Measurements from ENCODE around the gene GIT1.
A peak's percentile ranks its signal among the peaks of the same experiment; 100 is the strongest.

The GIT1 gene

DNA sequence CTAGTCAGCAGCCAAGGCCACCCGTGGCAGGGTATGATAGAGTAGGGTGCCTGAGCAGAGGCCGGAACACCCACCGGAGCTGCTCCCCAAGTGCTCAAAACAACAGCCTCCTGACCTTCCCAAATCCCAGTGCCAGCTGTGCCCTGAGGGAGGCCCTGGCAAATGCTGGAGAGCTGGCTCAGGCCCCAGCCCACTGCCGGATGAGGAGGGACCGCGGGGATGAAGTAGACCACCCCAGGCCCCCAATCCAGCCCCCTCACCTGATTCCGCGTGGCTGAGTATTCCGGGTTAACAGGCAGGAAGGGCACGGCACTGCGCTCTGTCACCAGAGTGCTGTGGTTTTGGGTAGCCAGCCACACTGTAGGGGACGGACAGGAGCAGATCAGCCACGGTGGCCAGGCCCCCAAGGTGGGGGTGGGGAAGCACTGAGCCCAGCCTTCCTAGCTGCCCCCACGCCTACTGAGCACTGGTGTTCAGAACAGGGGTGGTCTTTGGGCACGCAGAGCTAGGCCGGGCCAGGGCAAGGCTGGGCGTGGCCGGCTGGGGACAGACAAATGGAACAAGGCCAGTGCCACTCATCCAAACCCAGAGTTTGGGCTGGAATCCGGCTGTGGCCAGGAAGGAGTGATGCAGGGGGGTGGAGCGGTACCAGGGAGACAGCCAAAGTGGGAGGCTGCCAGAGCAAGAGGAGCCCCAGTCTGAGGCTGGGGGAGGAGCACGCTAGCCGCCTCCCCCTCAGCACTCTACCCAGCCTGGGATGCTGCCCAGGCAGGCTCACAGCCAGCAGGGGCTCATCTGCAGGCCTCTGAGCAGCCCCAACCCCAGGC is 11.8 kb downstream of the GIT1 start:
- no peak for DNase-seq

DNA sequence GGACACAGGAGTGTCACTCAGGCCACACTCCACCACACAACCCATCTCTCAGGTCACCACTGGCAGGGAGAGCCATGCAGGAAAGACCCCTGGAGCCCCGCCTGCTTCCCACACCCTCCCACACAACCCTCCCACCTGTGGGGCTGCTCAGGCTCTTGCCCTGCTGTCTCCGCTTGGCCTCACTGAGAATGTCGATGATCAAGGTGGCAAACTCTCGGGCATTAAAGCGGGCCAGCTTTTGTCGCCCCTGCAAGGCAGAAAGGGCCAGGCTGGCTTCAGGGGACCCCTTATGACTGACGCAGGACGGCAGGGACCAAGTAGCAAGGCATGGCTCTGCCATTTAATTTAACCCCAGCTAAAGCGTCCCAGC is 12.5 kb downstream of the GIT1 start:
- no peak for DNase-seq

DNA sequence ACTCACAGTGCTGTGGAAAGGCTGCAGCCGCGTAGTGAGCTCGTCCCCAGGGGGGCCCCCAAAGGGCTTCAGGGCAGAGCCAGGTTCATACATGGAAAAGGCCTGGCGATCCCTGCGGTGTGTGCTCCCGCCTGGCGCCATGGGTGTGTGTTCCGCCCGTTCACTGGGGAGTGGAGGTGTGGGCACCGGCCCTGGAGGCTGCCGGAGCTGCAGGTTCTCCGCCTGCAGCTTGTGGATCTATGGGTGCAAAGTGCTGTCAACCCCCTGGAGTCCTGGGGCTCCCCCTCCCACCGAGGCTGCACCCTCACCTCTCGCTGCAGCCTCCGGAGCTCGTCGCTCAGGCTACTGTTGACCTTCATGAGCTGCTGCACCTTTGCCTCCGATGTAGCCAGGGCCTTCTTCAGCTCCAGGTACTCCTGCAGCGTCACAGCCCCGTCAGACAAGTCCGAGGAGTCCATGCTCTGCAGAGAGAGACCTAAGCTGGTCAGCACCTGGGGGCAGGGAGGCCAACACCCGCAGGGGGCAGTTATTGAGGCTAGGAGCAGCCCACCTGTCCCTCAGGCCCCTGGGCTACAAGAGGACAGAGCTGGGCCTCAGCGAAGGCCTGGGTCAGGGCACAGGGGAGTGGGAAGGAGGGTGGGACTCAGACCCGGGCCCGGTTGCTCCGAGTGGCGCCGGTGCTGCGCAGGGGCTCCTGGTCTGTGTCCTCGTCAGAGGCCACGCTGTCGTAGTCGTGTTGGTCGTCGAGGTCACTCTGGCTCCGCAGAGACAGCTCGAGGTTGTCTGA is 13.0 kb downstream of the GIT1 start:
- no peak for DNase-seq

DNA sequence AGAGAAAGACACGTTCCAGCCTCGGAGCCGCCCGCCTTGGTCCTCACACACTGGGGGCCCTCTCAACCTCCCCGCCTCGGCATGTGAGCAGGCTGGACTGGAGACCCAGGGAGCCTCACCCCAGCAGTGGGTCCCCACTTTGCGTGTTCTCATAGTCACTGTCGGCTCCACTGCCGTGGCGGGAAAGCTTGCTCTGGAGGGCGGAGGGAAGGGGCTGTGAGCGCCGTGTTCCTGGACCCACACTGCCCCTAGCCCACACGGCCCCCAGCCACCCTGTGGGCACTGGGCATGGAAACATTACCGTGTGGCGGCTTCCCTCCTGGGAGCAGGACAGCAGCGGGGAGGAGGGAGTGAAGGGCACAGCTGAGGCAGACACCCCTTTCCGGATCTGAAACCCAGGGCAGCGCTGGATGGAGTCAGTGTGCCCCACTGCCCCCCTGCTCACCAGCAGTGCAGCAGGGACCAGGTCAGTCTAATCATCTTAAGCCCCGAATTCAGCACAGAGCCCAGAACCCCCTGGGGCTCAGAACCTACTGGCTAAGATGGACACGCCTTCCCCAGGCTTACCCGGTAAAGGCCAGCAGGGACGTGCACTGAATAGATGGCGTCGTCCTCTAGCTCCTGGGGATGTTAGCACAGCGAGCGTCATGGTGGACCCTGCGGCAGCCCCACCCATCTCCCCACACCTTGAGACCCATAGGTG is 13.8 kb downstream of the GIT1 start:
- no peak for DNase-seq

DNA sequence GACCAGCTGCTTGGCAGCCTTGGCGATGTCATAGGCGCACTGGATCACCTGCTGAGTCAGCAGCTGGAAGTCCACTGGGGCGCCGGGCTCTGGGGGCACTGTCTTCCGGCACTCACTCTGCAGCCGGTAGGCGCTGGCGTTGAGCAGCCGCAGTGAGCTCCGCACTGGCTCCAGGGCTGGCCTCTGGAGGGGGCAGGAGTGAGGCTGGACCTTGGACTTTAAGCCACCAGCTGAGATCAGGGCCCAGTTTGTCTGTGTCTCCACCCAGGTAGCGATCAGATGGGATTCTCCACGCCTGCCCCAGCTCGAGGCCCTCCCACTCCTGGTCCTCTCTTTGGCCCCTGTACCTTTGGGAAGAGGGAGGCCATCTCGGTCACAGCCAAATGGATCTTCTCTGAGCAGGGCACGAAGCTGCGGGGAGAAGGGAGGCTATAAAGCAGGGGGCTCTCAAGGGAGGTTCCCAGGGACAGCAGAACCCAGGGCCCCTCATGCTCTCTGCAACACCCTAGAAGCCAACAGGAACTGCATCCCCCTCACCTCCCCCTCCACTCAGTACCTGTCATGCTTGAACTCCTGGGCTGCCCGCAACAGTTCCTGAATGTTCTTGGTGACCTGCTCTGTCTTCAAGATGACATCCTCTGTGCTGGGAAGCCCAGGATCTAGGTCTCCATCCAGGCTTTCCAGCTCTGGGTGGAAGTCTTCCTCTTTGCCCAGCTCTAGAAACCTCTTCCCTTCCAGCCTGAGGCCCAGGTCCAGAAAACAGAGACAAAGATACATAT is 14.5 kb downstream of the GIT1 start:
- DNase-seq, result no peak

DNA sequence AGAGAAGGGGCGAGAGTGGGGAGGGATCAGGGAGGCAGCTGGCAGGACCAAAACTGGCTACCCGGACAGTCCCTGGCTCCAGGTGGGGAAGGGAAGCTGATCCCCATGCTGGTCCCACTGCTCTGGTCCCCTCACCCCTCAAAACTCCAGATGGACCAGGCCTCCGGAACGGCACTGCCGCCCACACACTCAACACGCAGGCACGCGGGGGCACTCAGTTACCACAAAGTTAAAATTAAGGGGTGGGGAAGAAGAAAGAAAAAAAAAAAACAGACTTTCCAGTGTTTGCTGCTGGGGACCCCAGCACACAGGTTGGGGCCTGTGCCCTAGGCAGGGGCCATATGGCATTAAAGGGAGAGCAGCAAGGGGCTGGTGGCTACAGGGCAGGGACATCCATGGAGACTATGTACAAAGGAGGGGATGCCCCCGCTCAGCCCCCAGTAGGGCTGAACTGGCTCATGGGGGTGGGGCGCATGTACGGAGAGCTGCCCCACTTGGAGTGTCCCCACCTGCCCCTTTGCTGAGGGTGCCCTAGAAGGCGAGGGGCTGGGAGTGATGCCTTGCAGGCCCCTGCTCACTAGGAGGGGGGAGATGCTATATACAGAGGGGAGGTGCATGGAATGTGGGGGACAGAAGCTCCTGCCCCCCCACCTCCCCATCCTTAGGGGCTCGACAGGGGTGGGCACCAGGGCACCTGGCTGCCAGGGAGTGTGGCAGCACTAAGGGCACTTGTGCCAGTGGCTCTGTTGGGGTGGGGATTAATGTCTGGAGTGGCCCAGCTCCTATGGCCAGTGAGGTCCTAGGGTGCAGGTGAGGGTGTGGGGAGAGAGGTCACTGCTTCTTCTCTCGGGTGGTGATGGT is 15.3 kb downstream of the GIT1 start:
- no peak for DNase-seq

DNA sequence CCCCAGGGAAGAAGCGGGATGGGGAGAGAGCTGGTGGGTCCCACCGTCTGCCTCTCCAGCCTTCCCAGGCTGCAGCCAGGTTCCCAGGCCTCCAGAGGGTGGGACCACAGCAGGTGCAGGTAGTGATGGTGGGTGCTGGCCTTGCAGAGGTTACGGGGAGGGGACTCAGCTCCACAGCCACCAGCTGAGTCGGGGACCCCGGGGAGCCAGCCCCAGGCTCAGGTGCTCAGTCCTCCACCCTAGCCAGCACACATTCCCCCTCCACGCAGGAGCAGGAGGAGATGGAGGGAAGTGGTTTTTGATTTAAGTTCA is 15.9 kb downstream of the GIT1 start:
- no peak for DNase-seq

DNA sequence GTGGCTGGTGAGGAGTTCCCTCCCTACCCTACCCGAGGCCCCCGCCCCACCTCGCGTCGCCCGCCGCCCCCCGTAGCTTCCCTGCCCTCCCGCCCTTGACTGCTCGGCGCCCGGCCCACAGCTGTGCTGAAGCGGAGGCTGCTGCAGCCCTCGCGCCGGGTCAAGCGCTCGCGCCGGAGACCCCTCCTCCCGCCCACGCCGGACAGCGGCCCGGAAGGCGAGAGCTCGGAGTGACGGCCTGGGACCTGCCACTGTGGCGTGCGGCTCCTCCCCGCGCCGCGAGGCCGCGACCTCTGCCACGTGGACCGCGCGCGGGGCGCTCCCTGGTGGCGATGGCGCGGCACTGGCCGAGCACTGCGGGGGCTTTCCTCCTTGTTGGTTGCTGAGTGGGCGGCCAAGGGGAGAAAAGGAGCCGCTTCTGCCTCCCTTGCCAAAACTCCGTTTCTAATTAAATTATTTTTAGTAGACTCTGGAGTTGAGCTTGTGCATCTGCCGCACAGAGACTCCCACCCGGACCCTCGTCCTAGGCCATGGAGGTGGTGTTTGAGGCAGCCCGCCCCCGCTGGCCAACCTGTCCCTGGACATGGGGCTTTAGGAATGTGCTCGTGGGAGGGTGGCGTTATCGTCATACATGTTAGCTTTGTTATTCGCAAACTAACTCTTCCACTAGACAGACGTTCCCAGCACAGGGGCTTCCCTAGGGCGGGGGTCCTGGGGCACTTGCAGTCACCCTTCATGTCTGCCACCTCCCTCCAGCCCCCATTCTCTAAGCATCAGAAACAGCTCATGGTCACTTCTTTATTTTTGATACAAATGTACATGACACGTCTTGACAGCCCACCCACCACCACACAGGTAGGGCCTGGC is 16.5 kb downstream of the GIT1 start:
- no peak for DNase-seq

DNA sequence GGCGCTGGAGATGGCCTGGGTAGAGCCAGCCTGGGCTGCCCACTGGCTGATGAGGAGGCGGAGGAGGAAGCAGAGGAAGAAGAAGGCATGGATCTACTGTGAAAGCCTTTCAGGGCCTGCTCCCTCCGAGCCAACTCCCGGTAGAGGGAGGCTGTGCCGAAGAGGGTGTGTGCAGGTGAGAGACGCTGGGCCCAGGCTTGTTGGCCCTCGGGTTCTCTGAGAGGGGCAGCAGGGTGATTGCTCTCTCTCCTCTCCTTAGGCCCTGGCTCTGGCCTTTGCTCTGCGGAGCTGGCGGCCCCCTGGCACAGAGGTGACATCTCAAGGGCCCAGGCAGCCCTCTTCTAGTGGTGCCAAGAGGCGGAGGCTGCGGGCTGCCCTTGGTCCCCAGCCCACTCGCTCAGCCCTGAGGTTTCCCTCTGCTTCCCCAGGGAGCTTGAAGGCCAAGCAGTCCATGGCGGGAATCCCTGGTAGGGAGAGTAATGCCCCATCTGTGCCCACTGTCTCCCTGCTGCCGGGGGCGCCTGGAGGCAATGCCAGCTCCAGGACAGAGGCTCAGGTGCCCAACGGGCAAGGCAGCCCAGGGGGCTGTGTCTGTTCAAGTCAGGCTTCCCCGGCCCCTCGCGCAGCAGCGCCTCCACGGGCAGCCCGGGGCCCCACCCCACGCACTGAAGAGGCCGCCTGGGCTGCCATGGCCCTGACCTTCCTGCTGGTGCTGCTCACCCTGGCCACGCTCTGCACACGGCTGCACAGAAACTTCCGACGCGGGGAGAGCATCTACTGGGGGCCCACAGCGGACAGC is 17.4 kb downstream of the GIT1 start:
- no peak for DNase-seq

DNA sequence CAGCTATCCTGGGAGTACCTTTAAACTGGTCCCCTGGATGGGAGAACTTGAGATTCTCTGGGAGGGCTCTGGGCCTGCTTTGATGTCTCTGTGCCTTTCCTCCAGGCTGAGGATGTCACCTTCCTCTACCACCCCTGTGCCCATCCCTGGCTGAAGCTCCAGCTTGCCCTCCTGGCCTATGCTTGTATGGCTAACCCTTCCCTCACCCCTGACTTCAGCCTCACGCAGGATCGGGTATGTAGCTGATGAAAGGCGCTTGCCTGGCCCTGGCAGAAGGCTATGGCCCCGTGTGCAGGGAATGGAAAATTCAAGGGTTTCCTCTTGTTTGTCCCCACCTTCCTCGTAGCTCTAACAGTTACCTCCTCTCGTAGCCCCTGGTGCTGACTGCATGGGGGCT is 18.0 kb downstream of the GIT1 start:
- no peak for DNase-seq

DNA sequence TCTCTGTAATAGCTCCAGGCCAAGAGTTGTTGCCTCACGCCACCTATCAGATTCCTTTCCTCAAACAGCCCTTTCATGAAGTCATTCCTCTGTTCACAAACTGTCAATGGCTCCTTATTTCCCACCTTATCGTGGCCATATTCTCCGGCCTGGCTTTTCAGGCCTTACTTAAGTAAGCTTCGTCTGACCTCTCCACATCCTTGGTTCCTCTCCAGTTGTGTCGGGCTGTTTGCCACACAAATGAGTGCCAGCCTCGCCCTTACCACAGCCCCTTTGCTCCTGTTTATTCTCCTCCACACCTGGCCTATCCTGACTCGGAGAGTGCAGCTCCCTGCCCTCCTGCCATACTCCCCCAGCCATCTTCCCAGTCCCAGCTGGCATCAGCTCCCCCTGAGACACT is 18.9 kb downstream of the GIT1 start:
- DNase-seq, result no peak

DNA sequence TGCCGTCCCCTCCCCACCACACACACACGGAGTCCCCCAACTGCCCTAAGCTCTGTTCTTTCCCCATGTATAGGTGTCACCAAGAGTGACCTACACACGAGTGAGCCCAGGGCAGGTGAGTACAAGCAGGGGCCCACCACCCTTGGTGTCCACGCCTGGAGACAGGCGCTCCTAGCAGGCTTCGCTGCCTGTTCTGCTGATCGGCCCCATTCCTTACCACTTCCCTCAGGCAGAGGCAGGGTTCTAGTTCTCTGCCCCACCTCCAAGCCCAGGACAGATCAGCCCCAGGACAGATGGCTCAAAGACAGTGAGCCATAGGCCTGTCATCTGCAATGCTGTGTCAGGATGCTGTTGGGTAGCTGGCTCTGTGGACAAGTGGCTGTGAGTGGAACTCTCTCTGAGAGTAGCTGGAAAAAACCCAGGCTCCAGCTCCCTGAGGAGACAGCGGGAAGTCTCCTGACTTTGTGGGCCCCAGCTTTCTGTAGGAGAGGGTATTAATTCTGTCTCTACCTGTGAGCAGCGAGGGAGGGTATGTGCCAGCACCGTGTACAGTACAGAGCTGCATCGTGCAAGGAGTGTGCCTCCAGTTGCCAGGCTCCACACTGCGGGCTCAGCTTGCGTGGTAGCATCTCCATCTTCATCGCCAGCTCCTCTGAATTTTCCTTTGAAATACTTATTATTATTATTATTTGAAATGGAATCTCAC is 20.1 kb downstream of the GIT1 start:
- DNase-seq, result no peak

DNA sequence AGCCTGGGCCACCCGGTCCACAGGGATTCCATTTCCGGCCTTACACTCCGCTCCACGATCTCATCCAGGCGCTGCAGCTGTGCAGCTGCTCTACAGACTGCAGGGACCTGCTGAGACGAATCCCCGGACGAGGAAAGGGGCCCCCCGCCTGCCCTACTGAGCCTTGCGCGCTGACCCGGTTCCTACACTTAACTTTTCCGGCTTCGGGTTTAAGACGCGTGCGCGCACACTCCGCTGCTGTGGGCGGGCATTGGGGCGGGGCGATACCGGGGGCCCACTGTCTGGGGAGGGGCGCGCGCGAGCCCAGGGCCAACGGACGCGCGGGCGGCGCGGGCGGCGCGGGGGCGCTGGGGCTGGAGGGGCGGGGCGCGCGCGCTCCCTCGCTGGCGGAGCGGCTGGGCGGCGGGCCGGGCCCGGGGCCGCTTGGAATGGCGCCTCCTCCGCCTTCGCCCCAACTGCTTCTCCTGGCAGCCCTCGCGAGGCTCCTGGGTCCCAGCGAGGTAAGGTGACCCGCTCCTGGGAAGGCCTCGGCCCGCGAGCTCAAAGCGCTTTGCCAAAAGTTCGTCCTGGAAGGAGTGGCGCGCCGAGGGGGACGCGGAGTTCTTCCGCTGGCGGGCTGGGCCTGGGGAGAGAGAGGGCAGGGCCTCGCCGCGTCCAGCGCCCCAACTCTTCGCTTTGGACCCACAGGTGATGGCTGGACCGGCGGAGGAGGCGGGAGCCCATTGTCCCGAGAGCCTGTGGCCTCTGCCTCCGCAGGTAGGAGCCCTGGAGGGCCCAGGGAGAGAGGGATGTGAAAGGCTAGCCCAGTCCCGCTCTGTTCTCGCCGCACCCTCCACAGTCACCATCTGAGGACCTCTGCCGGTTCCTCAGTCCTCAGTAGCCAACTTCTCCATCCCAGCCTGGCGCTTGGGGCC is 20.9 kb downstream of the GIT1 start, which contains the start of gene TP53I13:
TP53I13 (plus strand) TSS at position 371 of the 914 bp plus-strand sequence; CDS start at position 429, 58 bp downstream.
- peak; percentile 47 for DNase-seq

DNA sequence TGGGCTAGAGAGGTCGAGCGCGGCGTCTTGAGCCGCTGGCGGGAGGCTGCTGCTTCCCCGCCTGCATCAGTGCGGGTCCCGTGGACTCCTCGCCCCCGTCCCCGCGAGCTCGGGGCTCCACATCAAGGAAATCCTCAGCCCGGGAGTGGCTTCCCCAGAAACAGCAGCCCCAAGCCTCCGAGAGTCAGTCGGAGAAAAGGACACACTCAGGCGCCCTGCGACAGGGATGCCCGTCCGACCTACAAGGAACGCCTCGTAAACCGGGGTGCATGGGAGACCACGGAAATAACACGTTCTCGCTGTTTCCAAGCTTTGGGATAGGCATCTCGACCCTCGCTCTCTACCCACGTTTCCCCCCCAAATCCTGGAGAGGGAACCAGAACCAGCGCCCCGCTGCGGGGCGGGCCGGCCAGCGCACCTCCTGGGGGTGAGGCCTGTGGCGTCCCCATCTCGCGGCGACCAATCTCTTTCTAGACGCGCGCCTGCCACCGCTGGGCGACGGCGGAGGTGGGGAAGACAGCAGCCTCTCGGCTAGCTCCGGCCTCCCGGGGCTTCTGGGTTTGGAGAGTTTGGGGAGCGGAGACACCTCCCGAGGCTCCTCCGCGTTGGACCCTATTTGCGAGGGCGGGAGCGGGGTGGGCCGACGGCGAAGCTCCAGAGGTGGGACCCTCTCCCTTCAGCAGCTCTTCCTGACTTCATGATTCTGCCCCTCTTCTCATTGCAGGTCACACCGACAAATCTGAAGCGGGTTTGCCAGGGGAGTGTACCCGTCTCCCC is 21.7 kb downstream of the GIT1 start:
- DNase-seq, result no peak

DNA sequence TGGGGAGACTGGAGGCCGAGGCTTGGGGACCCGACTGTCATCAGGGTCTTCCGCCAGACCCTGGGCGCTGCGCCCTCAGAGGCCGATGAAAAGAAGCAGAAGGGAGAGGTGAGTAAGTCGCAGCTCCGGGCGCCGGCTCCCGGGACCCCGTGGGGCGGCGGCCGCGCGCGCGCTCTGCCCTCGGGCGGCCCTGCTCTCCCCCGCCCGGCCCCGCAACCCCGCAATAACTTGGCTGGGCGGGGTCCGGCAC is 22.2 kb downstream of the GIT1 start:
- DNase-seq, result no peak

DNA sequence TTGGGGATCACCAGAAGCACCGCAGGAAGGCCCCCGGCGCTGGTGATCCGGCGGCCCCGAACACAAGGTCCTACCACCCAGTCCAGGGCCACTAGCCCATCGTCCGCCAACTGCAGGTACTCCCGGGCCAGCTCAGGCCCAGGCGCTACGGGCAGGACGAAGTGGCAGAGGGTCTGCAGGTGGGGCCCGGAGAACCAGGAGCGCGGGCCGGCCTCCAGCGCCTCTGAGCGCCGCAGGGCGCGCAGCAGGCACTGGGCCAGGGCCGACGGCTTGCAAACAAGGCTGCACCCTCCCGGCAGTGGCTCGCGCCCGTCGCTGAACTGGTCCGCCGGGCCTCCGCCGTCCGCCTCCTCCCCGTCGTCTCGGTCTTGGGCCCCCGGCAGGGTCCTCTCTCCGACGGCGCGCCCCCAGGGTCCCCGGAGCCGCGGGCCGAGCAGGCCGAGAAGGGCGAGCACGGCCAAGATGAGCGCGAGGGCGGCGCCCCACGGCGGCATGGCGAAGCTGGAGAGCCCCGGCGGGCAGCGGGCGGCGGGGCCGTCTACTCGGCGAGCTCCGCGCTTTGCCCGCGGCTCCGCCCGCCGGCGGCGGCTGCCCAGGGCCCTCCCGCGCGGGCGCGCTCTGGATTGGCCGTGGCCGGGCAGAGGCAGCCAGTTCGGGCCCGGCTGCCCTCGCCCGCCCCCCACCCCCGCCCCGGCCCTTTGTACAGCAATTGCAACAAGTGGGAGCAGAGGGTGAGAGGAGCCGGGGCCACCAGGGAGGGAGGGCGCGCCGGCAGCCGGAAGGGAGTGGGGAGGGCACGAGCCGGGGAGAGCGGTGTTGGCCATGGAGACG is 22.8 kb downstream of the GIT1 start, which contains the start of gene ABHD15:
ABHD15 (minus strand) TSS at position 565 of the 831 bp plus-strand sequence; CDS start at position 494, 71 bp downstream.
- DNase-seq, result peak; percentile 9
